GM19438 (cell line): ENCODE measurements around the gene EVI5L.

ENCODE experiments used
- ATAC-seq: cut with Tn5 transposase; IDR thresholded peaks from one replicate; pipeline ENCODE4 v1.9.1; 2021; ENCODE audit warnings: low read depth; ENCODE audit not compliant: unreplicated experiment

EVI5L gene

DNA sequence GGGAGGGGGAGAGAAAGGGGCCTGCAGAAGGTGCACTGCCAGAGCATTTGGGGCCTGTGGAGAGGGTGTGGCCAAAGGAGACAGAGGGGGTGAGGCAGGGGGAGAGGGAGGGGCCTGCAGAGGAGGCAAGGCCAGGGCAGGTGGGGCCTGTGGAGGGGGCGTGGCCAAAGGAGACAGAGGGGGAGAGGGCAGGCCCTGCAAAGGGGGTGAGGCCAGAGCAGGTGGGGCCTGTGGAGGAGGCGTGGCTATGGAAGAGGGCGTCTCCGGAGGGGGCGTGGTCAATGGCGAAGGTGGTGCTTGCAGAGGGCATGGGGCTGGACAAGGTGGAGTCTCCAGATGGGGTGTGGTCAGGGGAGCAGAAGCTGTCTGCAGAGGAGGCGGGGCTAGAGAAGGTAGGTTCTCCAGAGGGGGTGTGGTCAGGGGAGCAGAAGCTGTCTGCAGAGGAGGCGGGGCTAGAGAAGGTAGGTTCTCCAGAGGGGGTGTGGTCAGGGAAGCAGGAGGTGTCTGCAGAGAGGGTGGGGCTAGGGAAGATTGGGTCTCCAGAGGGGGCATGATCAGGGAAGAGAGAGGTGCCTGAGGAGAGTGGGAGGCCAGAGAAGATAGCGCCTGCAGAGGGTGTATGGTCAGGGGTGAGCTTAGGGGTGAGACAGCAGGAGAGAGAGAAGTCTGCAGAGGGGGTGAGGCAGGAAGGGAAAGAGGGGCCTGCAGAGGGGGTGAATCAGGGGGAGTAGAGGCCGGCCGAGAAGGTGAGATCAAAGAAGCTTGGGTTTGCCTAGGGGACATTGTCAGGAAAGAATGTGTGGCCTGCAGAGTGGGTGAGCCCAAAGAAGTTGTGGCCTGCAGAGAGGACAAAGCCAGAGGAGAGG is 40.8 kb downstream of the EVI5L start:
- no peak for ATAC-seq

DNA sequence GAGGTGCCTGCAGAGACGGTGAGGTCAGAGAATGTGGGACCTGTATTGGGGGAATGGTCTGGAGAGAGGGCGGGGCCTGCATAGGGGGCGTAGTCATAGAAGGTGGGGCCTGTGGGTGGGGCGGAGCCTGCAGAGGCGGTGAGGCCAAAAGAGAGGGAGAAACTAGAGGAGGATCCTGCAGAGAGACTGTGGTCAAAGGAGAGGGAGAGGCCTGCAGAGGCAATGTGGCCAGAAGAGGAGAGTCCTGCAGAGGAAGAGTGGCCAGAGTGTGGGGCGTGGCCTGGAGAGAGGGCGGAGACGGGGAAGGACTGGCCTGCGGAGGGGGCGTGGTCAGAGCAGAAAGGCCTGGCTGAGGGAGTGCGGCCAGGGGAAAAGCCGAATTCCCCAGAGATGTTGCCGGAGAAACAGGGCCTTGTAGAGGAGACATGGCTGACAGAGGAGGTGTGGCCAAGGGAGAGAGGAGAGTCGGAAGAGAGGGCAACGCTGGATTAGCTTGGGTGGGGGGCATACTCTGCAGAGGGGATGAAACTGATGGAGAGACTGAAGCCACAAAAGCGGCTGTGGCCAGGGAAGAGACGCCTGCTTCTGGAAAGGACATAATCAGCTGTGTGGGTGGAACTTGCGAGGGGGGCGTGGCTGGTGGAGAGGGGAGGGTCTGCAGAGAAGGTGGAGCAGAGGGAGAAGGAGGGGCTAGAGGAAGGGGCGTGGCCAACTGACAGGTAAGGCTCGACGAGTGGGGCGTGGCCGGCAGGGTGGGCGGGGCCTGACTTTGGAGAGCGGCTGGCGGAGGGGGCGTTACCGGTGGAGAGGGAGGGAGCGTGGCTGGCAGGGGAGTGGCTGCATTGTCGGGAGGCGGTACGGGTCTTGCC is 41.7 kb downstream of the EVI5L start:
- ATAC-seq = no peak

DNA sequence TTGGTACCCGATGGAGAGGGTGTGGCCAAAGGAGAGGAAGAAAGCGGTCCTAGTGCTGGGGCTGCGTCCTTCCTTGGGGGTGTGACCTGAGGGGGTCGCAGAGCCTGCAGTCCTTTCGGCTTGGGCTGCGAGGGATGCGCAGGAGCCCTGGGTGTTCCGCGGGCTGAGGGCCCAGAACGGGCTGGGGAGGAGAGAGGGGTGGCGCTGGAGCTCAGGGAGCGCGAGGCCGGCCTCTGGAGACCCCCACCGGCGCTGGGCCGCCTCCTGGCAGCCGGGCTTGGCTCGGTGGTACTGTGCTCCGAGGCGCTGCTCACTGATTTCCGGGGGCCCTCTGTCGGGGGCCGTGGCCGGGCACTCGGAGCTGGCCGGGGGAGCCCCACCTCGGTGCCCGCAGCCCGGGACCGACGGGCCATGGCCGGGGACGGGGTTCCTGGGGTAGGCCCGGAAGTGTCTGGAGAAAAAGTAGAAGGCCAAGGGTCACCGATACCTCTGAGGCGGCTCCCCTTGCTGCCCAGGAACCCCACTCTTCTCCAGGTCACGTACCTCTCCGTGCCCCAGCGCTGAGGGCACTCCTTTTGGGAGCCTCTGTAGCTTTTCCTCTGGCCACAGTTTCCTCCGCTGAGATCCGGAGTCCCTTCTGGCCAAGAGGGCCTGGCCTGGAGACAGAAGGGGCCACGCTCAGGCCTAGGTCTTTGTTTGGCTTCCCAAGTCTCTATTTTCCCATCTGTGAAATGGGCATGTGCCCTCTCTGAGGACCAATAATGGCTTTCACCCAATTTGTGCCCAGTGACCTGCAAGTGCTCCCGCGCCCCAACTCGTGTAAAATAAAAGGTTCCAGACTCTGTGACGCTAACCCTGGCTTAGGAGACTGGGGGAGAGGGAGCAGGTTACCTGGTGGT is 42.5 kb downstream of the EVI5L start:
- no peak for ATAC-seq

DNA sequence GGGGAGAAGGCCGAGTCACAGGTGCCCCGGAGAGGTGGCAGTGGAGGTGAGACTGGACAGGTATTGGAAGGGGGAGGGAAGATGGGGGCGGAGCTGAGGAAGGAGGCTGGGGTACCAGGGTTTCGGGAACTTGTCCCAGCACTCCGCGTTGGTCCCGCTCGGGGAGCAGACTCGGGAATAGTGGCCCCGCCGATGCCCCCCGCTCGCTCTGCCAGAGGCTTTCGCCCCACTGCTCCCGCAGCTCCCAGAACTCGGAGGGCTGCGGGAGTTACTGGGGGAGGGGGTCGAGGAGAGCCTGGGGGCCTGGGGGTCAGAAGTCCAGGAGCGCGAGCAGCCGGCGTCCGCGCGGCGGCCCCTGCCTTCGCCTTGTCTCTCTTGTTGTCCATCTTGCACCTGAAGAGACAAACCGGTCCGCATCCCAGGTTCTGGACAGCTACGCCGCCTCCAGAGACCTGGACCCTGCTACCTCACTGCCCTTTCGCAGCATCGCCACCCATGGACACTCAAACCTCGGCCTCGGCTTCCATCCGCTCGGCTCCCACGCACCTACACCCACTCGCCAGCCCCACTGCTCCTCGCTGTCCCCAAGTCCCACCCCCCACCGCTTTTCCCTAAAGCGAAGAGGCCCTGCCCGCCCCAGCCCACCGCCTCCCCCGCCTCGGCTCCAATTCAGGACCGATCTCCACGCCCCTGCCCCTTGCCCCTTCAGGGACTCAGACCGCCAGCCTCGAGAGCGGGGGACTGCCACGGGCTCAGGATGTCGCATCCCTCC is 43.5 kb downstream of the EVI5L start:
- no peak for ATAC-seq

DNA sequence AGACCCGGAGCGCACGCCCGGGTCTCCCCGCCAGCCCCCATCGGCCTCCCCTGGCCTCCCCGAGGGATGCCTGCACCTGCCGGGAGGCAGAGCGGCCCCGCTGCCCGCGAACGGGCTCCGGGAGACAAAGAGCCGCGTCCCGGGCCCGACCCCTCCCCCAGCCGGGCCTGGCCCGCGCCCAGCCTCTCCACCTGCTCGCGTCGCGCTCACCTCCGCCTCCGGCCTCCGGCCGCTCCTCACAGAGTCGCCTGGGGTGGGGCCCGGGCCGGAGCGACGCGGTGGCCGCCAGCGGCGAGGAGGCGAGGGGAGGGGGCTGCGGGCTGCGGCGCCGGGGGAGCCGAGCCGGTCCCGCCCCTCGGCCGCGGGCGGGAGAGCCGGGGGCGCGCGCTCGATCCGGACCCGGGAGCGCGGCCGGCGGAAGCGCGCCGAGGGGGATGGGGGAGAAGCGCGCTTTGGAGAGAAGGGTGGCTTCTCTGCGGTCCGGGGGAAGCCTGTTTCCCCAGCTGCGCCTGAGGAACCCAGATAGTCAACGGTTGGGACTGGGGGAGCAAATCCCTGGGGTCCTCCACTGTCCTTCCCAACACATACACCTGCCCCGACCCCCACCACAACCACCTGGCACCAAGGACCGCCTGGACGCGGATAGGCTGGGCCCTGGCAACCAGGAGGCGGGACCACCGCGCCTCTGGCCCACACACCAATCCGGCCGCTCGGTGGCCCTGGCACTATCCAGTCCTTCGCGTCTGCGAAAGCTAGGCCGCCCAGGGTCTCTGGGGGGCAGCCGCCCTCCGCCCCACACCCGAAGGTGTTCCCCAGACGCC is 44.3 kb downstream of the EVI5L start, which contains the start of gene PRR36:
Gene PRR36 (minus strand): TSS at position 315 of the 821 bp plus-strand sequence. CDS start 701 bp downstream, outside the sequence.
- no peak for ATAC-seq

DNA sequence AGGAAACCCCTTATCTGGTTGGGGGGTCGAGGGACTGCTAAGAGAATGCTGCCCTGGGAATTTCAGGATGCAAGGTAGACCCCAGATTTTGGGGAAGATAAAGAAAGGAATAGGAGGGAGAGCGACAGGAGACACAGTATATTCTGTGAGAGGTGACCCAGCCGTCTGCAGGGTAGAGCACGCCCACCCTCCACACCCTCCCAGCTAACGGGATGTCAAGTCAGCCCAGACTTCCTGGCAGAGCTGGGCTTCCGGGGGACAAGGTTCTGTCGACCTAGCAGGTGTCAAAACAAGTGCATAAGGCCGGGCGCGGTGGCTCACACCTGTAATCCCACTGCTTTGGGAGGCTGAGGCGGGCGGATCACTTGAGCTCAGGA is 44.9 kb downstream of the EVI5L start:
- ATAC-seq = no peak

DNA sequence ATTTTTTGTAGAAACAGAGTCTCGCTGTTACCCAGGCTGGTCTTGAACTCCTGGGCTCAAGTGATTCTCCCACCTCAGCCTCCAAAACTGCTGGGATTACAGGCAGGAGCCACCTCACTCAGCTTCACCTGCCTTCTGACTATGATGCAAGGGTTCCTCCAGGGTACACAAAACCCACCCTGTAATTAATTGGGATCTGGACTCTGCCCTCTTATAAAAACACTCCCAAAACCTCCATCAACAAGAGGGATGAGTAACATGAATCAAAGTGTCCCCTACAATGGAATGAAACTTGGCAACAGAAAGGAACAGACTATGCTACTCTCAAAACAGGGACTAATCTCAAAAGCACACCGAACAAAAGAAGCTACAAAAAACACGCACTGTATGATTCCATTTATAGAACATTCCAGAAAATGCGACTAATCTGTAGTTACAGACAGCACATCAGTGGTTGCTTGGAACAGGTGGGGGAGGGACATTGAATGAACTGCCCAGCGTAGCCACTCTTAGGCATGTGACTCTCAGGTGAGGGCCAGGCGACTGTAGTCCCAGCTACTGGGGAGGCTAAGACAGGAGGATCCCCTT is 47.3 kb downstream of the EVI5L start:
- no peak for ATAC-seq

DNA sequence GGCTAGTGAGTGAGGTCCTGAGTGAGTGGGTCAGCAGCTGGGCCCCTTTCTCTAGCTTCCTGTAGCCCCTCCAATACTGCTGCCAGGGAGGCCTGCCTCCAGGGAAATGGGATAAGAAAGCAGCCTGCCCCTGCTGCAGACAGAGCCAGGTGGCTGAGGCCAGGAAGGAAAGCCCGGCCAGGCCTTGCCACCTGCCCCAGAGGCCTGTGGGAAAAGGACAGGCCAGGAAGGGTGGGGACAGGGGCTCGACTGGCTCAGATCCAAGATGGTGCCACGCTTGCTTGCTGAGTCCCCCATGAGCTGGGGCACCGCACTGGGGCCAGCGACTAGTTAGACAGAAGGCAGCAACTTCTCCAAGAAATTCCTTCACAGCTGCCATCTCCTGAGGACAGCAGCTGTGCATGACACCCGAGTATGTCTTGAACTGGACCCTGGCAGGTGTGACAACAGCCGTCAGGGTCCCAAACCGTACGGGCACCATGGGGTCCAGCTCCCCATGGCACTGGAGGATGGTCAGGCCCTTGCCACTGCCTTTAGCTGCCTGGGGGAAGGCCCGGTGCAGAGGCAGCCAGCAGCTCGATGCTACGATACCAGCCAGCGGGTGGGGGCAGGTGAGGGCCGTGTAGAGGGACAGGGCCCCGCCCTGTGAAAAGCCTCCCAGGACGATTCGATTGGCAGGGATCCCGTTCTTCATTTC is 49.2 kb downstream of the EVI5L start:
- ATAC-seq = no peak

DNA sequence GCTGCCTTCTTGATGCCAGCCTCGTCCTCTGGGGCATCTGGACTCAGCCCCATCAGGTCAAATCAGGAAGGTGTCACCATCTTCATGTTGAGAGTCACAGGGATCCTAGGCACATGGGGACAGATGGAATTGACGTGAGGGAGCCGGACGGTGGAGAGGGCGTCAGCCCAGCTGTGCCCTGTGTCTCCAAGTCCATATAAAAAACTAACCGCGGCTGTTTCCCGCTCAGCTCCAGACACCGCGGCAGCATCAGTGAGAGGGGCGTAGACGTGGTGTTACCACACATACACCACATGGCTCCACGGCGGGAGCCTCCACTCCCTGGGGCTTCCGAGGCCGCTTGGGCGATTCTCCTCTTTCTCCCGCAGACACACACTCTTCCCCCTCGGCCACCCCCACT is 49.8 kb downstream of the EVI5L start:
- ATAC-seq = no peak

DNA sequence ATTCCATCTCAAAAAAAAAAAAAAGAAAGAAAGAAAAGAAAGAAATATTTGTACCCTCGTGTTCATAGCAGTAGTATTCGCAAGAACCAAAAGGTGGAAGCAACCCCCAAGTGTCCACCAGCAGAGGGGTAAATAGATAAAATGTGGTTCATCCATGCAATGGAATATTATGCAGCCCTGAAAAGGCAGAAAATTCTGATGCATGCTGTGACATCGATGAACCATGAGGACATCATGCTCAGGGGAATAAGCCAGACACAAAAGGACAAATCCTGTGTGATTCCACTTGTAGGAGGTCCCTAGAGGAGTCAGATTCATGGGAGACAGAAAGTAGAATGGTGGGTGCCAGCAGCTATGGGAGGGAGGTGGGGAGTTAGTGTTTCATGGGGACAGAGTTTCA is 51.9 kb downstream of the EVI5L start:
- ATAC-seq = no peak

DNA sequence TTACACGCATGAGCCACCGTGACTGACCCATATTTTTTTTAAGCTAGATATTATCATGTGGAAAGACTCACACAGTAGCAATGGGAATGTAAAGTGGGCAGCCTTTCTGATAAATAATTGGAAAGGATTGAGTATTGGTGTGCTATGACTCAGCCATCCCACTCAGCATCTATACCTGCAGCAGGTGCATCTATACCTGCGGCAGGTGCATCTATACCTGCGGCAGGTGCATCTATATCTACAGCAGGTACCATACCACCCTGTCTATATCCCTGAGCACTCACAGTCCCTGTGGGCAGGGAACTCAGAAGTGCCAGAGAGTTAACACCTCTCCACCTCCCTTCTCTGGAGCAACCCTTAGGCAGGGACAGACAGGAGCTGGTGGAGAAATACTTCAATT is 53.1 kb downstream of the EVI5L start:
- ATAC-seq = no peak

DNA sequence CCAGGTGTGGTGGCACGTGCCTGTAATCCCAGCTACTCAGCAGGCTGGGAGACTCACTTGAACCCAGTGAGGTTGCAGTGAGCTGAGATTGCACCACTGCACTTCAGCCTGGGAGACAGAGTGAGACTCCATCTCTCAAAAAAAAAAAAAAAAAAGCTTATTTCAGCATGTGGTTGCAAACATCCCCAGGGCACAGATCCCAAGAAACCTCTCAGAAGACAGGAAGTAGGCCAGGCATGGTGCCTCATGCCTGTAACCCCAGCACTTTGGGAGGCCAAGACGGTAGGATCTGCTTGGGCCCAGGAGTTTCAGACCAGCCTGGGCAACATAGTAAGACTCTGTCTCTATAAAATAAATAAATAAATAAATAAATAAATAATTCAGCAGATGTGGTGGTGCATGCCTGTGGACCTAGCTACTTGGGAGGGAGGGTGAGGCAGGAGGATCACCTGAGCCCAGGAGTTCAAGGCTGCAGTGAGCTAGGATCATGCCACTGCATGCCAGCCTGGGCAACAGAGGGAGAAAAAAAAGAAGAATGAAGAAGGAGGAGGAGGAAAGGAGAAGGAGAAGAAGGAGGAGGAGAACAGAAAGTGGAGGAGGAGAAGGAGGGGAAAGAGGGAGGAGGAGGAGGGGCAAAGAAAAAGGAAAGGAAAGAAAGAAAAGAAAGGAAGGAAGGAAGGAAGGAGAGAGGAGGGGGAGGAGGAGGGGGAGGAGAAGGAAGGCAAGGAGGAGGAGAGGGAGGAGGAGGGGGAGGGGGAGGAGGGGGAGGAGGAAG is 54.0 kb downstream of the EVI5L start:
- no peak for ATAC-seq

DNA sequence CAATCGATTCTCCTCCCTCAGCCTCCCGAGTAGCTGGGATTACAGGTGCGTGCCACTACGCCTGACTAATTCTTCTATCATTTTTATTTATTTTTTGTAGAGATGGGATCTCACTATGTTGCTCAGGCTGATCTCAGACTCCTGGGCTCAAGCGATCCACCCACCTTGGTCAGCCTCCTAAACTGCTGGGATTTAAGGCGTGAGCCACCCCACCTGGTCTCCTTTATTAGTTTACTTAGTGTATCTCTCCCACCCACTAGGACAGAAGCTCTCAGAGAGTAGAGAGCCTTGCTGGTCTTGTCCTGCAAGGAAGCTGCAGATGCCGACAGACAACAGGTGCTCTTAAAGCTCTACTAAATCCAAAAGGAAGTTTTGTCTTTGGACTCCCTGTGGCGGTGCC is 55.8 kb downstream of the EVI5L start:
- ATAC-seq = no peak

DNA sequence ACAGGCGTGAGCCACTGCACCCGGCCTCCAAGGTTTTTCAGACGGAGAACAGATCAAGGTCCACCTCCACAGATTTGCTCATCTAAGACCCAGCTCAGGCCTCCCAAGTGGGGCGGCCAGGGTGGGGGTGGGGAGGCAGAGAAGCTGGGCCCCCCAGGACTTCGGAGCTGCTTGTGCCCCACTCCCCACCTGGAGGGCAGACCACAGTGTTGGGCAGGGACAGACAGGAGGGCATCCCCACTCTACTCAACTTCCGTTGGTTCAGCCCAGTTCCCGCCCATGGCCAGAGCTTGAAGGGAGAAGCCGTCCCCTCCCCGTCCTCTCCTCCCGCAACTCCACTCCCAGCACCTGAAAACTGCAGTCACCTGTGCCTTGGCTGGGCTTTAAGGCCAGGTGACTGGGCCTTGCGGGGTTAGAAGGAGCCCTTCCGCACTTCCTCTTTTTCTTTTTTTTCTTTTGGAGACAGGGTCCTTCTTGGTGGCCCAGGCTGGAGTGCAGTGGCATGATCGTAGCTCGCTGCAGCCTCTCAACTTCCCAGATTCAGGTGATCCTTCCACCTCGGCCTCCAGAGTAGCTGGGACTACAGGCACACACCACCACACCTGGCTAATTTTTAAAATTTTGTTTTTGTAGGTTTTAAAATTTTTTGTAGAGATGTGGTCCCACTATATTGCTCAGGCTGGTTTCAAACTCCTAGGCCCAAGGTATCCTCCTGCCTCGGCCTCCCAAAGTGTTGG is 57.6 kb downstream of the EVI5L start:
- ATAC-seq = no peak

DNA sequence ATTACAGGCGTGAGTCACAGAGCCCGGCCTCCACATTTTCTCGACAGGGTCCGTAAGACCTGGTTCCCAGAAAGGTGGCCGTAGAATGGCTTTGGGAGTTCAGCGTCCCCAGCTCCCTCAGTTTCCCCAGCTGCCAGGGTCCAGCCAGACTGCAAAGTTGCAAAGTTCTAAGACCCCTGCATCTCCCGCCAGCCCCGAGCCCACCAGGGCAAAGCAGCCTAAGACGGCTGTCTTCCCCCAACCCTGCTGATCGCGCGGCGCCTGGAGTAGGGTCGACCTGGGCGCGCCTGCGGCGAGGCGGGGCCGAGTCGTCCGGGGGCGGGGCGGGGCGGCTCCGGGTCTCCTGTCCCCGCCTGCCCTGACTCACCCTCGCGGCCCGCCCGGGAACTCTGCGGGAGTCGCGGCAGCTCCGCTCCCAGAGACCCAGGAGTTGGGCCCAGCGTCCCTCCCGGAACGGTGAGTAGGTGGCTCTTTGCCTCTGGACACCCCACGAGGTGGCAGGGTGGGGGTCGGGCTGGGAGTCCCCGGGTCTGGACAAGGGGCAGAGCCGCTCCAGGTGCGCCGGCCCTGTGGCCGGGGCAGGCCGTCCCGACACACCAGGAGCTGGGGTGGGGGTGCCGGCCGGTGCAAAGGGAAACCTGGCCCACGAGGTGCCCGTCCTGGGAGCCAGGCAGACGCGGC is 58.3 kb downstream of the EVI5L start, which contains the start of gene LRRC8E:
Gene LRRC8E (plus strand): TSS at position 366 of the 681 bp plus-strand sequence. CDS start 7,094 bp downstream, outside the sequence.
- ATAC-seq = no peak

DNA sequence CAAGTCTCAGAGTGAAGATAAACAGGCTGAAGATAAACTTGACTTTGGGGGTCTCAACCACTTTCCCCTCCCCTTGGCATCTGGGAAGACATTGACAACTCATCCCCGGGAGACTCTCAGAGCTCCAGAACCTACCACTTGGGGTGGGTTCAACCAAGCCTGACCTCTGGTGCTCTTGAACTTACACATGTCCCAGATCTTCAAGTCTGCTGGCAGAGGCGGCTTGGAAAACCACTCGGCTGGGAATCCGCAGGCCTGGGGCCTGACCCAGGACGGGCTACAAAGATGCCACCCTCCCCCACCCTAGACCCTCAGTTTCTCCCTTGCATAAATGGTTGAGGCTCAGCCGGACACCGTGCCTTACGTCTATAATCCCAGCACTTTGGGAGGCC is 58.8 kb downstream of the EVI5L start:
- ATAC-seq = no peak
